Mesothelial cell of epicardium (in vitro differentiated cells): ENCODE measurements around the gene PFDN1. TPM values are rescaled to one million over a fixed set of nuclear protein-coding genes. Genes with fewer than 3 reads are reported as not detected.

ENCODE experiments used
- DNase-seq, 2 experiments: peaks; one replicate each; pipeline ENCODE4 v3.0.0; 2021; ENCODE audit warnings: low spot score in 2 of 2; ENCODE audit not compliant: unreplicated experiment in 2 of 2
- H3K27ac Mint-ChIP-seq: 2 replicates; pipeline ENCODE4 v1.8.0; 2021; ENCODE audit warnings: mixed read lengths
- H3K27me3 Mint-ChIP-seq: 2 replicates; pipeline ENCODE4 v1.8.0; 2021; ENCODE audit warnings: low read depth, mixed read lengths
- H3K36me3 Mint-ChIP-seq: 2 replicates; pipeline ENCODE4 v1.8.0; 2021; ENCODE audit warnings: mixed read lengths
- H3K4me1 Mint-ChIP-seq: 2 replicates; pipeline ENCODE4 v1.8.0; 2021; ENCODE audit warnings: mixed read lengths
- H3K4me3 Mint-ChIP-seq: 2 replicates; pipeline ENCODE4 v1.8.0; 2021; ENCODE audit warnings: mild to moderate bottlenecking, moderate library complexity, mixed read lengths
- H3K9me3 Mint-ChIP-seq: 2 replicates; pipeline ENCODE4 v1.8.0; 2021; ENCODE audit warnings: mixed read lengths
- total RNA-seq: library from RNA; stranded (reverse); gene quantifications from 3 replicates; pipeline ENCODE4 v1.2.1, GENCODE V29; 2021
- TF ChIP-seq, protein P1 (sequence below): fragments of 200-600 bp; sonication (generic); IDR thresholded peaks from one replicate; pipeline ENCODE4 v1.5.0; 2021; ENCODE audit warnings: antibody characterized with exemption; ENCODE audit not compliant: unreplicated experiment

PFDN1 gene
- total RNA-seq, 1 donor from 2014 or later = 57.2 TPM

DNA sequence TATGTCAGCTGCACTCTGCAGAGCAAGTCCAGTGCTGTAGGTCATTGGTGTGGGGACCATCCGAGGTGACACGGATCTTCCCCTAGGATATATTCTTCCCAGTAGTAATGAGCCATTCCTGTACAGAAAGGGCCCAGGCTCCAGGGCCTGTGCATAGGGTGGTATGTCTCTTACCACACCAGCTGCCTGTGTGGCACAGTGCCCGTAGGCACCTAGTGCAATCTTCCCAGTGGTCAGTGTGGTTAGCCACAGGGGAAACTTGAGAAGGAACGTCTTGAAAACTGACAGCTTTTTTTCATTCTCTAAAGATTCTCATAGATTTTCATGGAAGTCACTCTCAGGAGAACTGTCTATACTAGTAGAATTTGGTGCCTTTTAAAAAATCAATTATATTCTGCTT, 88.1 kb downstream of the PFDN1 start:
- H3K4me3 Mint-ChIP-seq = no peak overlapping the region
- no peak for DNase-seq
- no peaks in the 10 kb centered on the region for H3K36me3 Mint-ChIP-seq
- TF ChIP-seq, protein P1, sequence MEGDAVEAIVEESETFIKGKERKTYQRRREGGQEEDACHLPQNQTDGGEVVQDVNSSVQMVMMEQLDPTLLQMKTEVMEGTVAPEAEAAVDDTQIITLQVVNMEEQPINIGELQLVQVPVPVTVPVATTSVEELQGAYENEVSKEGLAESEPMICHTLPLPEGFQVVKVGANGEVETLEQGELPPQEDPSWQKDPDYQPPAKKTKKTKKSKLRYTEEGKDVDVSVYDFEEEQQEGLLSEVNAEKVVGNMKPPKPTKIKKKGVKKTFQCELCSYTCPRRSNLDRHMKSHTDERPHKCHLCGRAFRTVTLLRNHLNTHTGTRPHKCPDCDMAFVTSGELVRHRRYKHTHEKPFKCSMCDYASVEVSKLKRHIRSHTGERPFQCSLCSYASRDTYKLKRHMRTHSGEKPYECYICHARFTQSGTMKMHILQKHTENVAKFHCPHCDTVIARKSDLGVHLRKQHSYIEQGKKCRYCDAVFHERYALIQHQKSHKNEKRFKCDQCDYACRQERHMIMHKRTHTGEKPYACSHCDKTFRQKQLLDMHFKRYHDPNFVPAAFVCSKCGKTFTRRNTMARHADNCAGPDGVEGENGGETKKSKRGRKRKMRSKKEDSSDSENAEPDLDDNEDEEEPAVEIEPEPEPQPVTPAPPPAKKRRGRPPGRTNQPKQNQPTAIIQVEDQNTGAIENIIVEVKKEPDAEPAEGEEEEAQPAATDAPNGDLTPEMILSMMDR = no peak
- H3K27ac Mint-ChIP-seq = no peak overlapping the region
- no peaks in the 10 kb centered on the region for H3K9me3 Mint-ChIP-seq
- no peaks in the 10 kb centered on the region for H3K4me1 Mint-ChIP-seq
- H3K27me3 Mint-ChIP-seq = no peaks in the 10 kb centered on the region

GRCh38 chr5:140213370-140213983, 89.4 kb downstream of the PFDN1 start:
- no peak overlapping the region for H3K27ac Mint-ChIP-seq
- no peak overlapping the region for H3K4me3 Mint-ChIP-seq
- no peaks in the 10 kb centered on the region for H3K36me3 Mint-ChIP-seq
- no peaks in the 10 kb centered on the region for H3K9me3 Mint-ChIP-seq
- H3K4me1 Mint-ChIP-seq = no peaks in the 10 kb centered on the region
- no peaks in the 10 kb centered on the region for H3K27me3 Mint-ChIP-seq
- no peak for DNase-seq
- TF ChIP-seq, protein P1 = no peak

DNA sequence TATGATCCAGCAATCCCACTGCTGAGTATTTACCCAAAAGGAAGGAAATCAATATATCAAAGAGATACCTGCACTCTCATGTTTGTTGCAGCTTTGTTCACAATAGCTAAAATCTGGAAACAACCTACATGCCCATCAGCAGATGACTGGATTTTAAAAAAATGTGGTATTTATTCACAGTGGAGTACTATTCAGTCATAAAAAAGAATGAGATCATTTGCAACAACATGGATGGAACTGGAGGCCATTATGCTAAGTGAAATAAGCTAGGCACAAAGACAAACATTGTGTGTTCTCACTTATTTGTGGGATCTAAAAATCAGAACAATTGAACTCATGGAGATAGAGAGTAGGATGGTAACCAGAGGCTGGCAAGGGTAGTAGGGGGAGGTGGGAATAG, 94.8 kb downstream of the PFDN1 start:
- H3K4me1 Mint-ChIP-seq = no peaks in the 10 kb centered on the region

GRCh38 chr5:140207250-140207964, 95.5 kb downstream of the PFDN1 start:
- H3K36me3 Mint-ChIP-seq = no peaks in the 10 kb centered on the region
- DNase-seq = no peak
- no peak overlapping the region for H3K4me3 Mint-ChIP-seq
- TF ChIP-seq, protein P1 = no peak
- no peak overlapping the region for H3K27ac Mint-ChIP-seq
- no peaks in the 10 kb centered on the region for H3K4me1 Mint-ChIP-seq
- H3K9me3 Mint-ChIP-seq = no peaks in the 10 kb centered on the region
- H3K27me3 Mint-ChIP-seq = no peaks in the 10 kb centered on the region

More for the DNA sequence above, 94.8 kb downstream of the PFDN1 start:
- Mint-ChIP-seq H3K36me3 (no peaks in the 10 kb centered on the region), H3K27ac (no peak overlapping the region), H3K4me3 (no peak overlapping the region), H3K9me3 (no peaks in the 10 kb centered on the region), H3K27me3 (no peaks in the 10 kb centered on the region)
- DNase-seq = no peak
- TF ChIP-seq, protein P1 = no peak

DNA sequence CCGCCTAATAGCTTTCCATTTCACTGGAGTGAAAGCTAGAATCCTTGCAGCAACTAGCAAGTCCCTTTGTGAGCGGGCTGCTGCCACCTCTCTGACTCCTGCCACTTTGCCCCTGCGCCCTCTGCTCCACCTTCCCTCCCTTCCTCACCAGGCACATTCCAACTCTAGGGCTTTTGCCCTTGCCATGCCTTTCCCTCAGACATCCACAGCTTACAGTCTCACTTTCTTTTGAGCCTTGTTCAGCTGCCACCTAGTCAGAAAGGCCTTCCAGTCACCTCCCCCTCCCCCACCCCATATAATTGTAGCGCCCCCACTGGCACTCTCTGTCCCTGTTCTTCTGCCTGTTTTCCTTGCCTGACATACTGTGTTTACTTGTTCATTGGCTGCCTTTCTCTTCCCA, 96.9 kb downstream of the PFDN1 start:
- Mint-ChIP-seq H3K4me3 (no peak overlapping the region), H3K27ac (no peak overlapping the region), H3K27me3 (no peaks in the 10 kb centered on the region), H3K36me3 (no peaks in the 10 kb centered on the region), H3K9me3 (no peaks in the 10 kb centered on the region), H3K4me1 (no peaks in the 10 kb centered on the region)
- DNase-seq = no peak
- TF ChIP-seq, protein P1 = no peak
